OCI-LY3 (cell line): ENCODE data around the gene COA6.

Experiments used
- CTCF ChIP-seq: fragments of 200-600, 300-600 bp; sonication (generic); IDR thresholded peaks from 2 replicates; pipeline ENCODE4 v1.5.1; 2014; ENCODE audit warnings: antibody characterized with exemption, low read length, low read depth
- EZH2phosphoT487 ChIP-seq: fragments of 200-600 bp; shearing (Covaris generic); IDR thresholded peaks from 2 replicates; pipeline ENCODE4 v1.6.1; 2018; ENCODE audit warnings: antibody characterized with exemption, mixed run types, low read depth

GRCh38 chr1:234361102-234361603, 12.1 kb upstream of the COA6 start:
- no peak for TF ChIP-seq CTCF
- TF ChIP-seq EZH2phosphoT487, result no peak
